ENCODE data around the gene MYO9B.
"Not testable (repeated sequence)": the region's sequence is repeated elsewhere in the genome, so short reads cannot be mapped to it uniquely, and the experiment has no call there.

DNA sequence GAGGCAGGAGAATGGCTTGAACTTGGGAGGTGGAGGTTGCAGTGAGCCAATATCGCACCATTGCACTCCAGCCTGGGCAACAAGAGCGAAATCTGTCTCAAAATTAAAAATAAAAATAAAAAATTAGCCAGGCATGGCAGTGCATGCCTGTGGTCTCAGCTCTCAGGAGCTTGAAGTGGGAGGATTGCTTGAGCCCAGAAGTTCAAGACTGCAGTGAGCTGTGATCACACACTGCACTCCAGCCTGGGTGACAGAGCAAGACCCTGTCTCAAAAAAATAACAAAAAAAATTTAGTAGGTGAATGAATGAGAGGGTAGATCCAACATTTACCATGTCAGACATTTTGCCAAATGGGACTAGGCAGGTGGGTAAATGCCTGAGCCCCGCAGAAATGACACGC lies 31.4 kb downstream of the MYO9B start:
- not testable (repeated sequence) for TF ChIP-seq POLR2AphosphoS5 (IDR thresholded peaks at IDR 0.05; ENCODE audit: borderline replicate concordance, low read depth, low read length); EZH2 (IDR thresholded peaks at IDR 0.05); FOXP2 (optimal IDR thresholded peaks at IDR 0.05; ENCODE audit: control extremely low read depth, extremely low read length, insufficient read depth)
